HG02763 (cell line): ENCODE measurements around the gene TRMU.
"Not testable (repeated sequence)": the region's sequence is repeated elsewhere in the genome, so short reads cannot be mapped to it uniquely, and the experiment has no call there.

ENCODE experiments used
- ATAC-seq: cut with Tn5 transposase; IDR thresholded peaks from one replicate; pipeline ENCODE4 v1.9.1; 2021; ENCODE audit warnings: mild to moderate bottlenecking, moderate library complexity; ENCODE audit not compliant: unreplicated experiment

Gene TRMU

DNA sequence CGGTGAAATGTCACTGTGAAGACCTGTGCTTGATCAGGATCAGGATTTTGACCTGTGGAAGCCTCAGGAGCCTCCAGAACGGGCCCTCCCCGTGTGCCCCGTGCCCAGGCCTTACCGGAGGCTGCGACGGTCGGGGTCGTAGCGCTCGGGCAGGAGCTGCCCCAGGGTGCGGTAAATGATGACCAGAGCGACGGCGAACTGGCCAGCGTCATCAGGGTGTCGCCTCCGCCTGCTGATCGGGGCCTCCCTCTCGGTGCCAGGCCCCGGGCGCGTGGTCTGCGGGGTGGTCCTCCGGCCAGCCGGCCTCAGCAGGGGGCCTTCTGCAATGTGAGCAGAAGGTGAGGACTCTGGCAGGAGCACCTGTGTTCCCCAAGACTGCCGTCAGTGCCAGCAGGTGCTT is 46.2 kb downstream of the TRMU start:
- no peak for ATAC-seq

DNA sequence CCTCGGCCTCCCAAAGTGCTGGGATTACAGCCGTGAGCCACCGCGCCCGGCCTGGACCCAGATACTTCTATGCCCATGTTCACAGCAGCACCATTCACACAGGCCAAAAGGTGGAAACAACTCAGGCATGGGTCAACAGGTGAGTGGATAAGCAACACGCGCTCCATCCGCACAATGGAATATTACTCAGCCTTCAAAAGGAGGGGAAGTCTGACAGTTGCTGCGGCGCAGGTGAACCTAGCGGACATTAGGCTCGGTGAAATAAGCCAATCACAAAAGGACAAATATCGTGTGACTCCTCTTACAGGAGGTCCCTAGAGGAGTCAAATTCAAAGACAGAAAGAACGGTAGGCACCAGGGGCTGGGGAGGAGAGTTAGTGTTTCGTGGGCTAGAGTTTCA is 47.0 kb downstream of the TRMU start:
- no peak for ATAC-seq

DNA sequence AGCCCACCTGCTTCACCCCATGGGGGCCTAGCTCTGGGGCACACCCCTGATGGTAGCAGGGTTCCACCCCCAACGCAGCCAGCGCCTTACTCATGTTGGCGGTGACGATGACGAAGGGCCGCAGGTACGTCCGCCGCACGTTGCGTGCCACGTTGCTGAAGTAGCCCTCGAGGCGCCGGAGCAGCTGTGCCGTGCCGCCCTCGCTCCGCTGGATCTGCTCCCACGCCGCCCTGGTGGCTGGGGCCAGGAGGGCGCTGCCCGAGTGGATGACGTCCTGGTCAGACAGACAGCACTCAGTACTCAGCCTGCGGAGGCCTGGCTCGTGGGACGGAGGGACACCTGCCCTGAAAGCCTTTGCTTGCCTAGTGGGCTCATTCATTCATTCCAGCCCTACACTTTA is 50.8 kb downstream of the TRMU start:
- no peak for ATAC-seq

DNA sequence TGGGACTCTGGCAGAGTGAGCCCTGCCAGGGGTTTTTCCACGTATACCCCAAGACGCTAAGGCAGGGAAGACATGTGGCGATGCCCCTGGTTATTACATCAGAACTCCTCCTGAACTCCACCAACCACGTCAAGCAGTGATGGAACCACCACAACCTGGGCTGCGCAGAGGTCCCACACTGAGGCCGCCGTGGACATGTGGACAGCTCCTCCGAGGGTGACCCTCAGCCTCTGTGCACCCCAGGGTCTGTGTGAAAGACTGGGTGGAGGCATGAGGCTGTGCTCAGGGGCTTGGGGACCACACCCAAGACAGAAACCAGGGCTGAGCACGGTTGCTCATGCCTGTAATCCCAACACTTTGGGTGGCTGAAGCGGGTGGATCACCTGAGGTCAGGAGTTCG is 52.2 kb downstream of the TRMU start:
- ATAC-seq: no peak

DNA sequence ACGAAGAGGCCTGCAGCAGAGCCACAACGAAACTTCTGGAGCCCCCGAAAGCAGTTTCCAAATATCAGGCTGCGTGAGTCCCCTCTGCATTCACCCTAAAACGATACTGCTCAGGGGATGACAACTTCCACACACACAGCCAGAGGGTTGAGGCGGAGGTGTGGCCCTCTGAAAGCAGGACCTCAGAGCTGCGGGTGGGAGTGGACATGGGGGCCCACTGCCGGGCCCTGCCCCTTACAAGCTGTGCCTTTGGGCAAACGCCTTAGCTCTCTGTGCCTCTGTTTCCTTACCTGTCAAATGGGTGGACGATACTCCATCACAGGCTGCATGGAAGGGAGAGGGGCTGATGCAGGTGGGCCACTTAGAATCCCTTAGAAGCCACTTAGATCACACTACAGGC is 53.1 kb downstream of the TRMU start:
- no peak for ATAC-seq

DNA sequence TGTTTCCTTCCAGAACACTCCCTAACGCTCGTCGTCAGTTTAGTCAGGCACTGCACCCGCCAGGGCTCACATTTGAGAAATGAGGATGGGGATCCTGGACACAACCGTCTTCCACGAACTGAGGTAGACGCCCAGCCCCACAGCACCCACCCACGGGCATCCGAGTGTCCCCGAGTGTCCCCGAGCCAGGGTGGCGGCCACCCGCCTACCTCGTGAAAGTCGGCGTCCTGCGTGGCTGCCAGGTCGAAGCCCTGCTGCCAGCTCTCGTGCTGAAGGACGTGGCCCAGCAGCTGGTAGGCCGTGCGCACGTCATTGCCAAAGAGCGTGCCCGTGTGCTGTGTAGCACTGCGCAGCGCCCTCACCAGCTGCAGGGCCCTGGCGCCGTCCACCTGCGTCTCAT is 53.6 kb downstream of the TRMU start:
- no peak for ATAC-seq

DNA sequence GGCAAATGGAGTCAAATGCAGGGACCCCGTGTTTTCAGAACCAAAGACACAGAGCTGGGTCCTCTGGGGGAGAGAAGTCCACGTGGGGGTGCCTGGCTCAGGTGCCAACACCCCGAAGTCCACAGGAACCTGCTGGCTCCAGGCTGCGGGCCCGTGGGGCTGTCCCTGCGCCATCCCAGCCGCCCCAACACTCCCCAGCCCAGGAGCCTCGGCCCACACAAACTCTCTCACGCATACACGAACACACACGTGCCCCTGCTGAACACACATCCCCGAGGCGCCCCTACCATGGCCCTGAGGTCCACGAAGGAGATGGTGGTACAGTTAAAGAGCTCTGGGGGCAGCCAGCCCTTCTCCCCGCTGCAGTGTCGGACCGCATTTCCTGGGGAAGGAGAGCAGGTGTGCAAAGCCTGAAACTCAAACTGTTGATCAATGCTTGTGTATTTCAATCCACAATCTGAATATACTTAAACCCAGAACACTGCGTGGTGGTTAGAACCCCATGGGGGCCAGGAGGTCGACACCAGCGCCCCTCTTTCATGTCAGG is 54.7 kb downstream of the TRMU start:
- ATAC-seq: no peak

DNA sequence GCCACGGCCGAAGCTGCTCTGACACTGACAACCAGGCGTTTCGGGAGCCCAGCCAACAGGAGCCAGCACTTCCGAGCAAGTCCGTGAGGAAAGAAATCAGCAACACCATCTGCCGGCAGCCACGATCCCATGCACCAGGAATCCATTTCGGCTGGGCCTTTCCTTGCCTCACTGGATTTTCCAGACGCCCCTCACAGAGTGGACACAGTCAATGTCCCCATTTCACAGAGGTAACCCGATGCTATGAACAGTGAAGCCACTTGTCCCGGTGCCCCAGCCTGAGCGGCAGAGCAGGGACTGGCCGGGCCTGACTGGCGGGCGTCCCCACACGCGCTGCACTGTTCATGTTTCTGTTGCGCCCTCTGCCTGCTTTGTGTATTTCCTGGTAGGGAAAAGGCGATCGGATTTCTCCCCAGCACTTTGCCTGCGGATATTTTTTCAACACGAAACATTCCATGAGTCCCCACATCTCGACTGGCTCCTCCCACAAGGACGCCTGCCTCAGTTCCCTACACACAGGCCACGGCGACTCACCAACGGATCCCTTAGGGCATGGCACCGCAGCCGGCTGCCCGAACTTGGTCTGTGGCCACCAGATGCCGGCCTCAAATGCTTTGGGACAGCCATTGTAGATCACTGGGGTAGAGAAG is 55.3 kb downstream of the TRMU start:
- ATAC-seq: no peak

DNA sequence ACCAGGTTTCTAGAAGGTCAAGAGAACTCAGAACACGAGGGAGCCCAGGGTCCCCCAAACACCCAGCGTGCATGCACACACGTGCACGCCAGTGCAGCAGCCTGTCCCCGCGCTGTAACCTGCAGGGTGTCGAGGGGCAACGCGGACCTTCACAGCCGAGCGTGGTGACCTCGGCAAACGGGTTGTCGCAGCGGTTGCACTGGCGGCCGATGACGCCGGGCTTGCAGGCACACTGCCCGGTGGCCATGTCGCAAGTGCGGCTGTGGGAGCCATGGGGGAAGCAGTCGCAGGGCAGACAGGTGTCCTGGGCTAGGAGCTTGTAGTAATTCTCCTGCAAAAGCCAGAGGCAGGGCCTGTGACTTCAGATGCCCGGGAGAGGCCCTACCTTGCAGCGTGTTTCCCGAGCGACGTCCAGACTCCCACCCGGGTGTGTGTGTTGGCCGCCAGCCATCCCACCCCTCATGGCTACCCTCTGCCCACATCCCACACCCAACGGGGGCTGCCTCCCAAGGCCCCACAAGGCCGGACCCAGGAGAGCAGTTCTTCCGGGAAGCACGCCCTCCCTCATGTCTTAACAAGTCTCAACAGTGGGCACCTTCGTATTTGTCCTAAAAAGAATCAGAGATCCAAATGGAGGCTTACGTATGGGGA is 56.1 kb downstream of the TRMU start:
- no peak for ATAC-seq

DNA sequence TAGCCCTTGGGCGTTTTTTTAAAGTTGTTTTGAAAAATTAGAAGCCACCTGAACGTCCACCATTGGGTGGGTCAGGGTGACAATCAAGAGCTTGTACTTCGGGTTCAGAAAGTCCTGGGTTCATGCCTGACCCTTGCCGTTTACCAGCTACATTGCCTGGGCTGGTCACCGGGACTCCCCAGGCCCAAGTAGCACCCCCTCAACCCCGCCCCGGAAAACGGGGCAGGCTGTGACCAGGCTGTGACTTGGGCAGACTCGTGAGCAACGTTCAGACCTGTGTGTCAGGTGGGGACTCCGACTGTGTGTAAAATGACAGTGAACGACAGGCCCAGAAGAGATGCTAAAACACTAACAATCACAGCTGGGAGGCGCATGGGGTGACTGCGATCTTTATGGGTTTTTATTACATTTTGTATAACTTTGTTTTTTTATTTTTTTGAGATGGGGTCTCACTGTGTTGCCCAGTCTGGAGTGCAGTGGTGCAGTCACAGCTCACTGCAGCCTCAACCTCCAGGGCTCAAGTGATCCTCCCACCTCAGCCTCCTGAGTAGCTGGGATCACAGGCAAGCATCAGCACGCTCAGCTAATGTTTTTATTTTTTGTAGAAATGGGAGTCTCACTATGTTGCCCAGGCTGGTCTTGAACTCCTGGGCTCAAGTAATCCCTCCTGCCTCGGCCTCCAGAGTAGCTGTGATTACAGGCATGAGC is 56.8 kb downstream of the TRMU start:
- ATAC-seq: no peak

DNA sequence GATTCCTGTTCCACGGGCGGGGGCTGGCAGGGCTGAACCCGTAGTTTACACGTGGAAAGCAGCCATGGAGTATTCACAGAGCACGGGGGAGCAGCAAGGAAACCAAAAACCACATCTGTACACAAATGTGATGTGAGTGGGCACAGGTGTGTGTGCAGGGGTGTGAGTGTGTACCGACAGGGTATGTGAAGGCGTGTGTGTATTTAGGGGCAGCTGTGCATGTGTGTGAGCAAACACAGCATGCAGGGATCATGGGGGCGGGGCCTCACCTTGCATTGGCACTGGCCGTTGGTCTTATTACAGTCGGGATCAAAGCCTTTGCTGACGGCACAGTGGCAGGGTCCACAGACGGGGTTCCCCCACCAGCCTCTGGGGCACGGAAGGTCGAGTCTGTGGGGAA is 58.4 kb downstream of the TRMU start:
- ATAC-seq: no peak

DNA sequence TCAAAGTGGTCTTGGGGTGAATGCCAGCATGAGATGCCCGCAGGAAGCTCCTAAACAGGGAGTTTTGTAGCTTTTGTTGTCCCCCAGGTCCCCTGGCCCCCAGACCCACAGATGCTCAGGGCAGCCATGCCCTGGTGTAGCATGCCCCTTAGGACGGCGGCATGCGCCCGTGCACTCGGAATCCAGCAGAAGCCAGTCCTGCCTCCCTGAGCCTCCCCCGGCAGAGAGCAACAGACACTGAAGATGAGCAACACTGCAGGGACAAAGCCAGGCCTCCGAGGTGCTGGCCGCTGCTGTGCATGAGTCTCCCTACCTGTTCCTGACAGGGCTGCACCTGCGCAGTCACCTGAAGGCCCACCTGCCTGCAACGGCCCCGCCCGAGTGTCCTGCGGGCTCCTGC is 59.1 kb downstream of the TRMU start:
- ATAC-seq: no peak

DNA sequence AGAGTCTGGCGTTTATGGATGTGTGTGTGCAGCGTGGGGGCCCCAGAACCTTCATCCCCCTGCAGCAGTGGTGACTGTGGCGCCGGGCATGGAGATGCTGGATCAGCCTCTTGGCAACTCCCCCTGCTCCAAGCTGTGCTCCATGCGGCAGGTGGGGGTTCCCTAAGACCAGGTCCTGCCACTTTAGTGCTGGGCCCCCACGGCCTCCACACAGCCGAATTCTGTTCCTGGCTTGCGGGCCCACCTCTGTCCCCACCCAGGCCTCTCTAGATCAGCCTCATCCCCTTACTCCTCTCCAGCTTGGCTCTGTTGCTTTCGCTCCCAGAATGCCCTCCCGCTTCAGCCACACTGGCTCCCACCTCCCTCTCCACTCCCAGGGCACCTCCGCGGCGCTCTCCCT is 59.6 kb downstream of the TRMU start:
- ATAC-seq: no peak

DNA sequence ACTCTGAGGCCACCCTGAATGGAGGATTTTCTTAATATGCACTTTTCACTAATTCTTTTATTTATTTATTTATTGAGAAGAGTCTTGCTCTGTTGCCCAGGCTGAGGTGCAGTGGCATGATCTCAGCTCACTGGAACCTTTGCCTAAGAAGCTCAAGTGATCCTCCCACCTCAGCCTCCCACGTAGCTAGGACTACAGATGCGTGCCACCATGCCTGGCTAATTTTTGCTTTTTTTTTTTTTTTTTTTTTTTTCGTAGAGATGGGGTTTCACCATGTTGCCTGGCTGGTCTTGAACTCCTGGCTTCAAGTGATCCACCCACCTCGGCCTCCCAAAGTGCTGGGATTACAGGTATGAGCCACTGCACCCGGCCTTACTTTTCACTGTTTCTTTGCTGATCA is 61.5 kb downstream of the TRMU start:
- not testable (repeated sequence) for ATAC-seq

DNA sequence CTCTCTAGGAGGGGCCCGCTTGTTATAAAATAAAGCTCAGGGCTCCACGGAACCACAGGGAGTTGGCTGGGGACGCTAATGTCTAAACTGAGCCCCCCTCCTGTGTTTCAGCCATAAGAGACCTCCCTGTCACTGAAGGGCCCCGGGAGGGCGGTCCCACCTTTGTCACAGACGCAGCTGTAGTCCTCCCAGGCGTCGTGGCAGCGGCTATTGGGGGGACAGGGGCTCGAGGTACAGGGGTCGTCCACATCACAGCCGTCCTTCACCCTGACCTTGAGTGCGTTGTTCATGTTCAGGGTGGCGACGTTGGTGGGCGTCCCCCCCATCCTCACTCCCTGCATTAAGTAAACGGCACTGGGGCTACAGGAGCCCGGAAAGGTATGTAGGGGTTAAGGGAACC is 62.0 kb downstream of the TRMU start:
- ATAC-seq: no peak

DNA sequence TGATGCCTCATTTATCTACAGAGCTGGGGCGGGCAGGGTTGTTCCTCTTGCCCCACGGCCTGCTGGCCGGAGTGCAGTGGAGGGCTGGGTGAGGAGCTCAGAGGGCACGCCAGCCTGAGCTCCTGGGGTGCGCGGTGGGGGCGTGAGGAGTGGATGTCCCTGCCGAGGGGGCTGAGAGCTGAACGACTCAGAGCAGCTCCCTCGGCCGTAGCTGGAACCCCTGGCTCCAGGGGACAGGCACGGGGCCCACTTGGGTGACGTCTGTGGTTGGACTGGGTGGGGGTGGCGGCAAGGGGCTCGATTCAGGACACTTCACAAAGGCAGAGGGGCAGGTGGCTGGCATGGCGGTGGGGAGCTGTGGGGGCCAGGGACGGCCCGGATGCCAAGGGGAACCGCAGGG is 62.4 kb downstream of the TRMU start:
- ATAC-seq: no peak

DNA sequence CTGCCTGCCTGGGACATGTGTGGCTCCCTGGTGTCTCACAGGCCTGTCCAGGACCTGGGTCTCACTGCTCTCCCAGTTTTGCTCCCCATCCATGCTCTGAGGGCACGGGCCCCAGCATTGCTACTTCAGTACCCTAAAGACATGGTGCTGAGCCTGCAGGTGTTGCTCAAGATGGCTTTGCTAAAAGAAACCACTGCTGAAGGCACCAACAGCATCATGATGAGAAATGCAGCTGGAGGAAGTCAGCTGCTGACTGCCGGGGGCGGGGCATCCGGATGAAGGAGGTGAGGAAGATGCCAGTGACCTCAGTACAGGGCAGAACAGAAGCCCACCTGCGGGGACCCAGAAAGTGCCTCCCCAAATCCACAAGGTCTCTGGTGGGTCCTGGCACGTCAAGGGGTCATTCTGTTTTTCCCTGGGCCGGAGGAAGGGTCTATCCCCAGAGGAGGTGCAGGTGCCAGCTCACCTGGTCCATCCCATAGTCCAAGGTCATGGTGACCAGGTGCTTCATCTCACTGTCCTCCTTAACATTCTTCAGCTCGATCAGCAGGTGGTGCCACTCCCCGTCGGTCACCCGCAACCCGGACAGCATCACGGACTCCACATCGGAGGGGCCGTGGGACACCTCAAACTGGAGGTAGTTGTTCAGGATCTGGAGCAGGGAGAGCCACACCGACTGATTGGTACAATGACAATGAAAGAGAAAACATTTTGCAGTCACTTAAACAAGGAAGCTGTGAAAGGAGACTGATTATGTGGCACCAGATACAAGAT is 63.9 kb downstream of the TRMU start:
- ATAC-seq: no peak

DNA sequence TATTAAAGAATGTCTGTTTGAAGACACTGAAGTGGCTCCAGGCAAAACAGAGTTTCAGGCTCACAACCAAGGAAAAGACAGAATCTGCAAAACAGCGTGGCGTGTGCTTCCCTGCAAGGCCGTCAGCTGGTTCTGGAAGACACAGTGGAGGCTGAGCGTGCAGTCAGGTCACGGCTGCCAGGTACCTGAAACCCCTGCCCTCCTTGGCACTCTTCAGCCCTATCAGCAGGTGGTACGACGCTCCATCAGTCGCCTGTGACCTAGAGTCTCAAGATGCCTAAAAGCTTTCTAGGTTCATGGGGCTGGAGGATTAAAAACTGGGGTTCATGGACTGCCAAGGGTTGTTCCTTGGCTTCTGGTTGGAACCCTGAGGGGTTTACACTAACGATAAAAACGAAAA is 65.9 kb downstream of the TRMU start:
- ATAC-seq: no peak

DNA sequence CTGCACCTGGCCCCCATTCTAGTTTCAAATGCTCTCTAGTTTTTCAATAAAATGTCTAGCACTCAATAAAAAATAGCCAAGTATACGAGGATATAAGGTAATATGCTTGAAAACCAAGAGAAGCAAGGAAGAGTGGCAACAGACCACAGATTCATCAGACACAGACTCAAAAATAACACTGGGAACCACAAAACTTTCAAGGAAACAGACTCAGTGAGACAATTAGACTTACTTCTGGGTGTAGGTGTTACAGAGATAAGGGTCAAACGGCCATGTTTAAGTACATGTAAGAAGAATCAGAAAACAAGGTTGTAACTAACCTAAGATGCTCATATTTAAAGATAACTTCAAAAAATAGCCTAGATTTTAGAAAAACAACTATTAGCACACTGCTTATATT is 67.0 kb downstream of the TRMU start:
- ATAC-seq: no peak

DNA sequence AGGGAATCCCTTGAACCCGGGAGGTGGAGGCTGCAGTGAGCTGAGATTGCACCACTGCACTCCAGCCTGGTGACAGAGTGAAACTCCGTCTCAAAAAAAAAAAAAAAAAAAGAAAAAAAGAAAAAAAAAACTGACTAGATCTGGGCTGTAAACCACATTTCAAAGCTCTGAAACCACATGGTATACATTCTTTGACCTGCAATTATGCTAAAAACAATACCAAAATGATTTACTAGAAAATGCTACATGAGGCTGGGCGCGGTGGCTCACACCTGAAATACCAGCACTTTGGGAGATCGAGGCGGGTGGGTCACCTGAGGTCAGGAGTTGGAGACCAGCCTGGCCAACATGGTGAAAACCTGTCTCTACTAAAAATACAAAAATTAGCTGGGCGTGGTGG is 68.4 kb downstream of the TRMU start:
- not testable (repeated sequence) for ATAC-seq

DNA sequence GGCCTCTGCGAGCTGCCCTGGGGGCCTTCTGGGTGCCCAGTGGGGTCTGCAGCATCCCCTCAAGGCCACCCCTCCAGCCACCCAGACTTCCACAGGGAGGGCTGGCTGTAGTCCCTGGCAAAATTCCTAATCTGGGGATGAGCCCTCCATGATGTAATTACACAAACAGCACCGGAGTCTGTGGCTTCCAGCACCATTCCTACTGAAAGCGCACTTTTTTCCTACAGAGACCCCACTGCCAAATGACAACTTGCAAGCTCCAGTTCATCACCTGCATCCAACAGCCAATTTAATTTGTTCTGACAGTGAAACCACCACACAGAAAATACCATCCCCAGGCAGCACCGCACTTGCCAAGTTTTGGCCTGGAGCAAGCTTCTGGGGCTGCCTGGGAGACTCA is 70.4 kb downstream of the TRMU start:
- no peak for ATAC-seq
